ENCODE measurements around the gene TCF7.
"Not testable (repeated sequence)": the region's sequence is repeated elsewhere in the genome, so short reads cannot be mapped to it uniquely, and the experiment has no call there.

The TCF7 gene

GRCh38 chr5:134142806-134143205, 28.3 kb downstream of the TCF7 start:
- no peak for DNase-seq (ENCODE audit: low read depth in 2 of 3, low spot score in 1 of 3)

DNA sequence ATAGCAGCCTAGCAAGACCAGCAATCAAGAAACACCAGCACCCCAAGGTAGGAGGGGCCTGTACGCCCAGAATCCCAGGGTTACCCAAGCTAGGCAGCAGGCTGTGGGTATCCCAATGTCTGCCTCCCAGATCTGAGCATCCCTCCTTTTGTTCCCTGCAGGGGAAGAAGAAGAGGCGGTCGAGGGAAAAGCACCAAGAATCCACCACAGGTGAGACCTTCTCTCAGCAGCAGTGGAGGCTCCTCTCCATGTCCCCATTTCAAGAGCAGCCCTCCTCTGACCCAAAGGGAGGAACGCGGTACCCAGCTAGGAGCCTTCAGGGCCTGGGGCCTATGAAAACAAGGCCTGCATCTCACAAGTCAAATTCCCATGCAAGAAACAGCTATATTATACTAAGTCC, 28.9 kb downstream of the TCF7 start:
- no peak for DNase-seq (ENCODE audit: low read depth in 2 of 3, low spot score in 1 of 3)

DNA sequence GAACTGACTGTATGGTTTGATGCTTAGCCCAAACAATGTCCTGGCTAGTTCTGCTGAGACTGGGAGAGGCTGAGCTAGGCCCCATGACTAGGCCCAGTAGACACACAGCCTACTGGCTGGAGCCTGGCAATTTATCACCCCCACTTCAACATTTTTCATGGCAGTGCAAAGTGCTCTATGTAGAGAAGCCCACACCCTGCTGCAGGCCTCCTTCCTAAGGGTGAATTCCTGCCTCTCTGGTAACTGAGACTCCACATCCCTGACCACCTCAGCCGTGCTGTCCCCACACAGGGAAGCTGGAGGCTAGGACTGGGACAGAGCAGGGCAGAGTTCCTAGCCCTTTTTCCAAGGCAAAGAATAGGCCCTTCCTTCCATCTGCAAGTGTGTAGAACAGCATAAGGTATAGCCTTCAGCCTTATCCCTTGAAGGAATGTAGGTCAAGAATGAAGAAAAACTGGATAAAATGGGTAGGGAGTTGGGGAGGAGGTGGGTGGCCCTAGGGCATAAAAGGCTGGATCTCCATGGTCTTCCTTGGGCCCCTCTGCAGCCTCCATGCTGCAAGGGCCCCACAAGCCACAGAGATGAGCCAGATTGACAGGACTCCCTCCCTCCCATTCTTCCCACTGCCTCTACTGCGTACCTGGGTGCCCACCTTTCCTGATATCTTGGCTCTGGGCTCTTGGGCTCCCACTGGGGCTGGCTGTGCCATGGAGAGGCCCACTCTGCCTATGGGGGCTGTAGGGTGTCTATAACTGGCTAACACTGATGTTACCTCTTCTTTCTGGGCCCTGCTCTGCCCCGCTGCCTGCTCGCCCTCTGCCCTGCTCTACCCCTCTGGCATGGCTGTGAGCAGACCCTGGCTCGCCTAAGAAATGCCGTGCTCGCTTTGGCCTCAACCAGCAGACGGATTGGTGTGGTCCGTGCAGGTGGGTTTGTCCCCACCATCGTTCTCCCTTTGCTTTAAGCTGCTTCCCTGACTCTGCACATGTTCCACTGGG, 29.8 kb downstream of the TCF7 start:
- no peak for DNase-seq (ENCODE audit: low read depth in 2 of 3, low spot score in 1 of 3)

DNA sequence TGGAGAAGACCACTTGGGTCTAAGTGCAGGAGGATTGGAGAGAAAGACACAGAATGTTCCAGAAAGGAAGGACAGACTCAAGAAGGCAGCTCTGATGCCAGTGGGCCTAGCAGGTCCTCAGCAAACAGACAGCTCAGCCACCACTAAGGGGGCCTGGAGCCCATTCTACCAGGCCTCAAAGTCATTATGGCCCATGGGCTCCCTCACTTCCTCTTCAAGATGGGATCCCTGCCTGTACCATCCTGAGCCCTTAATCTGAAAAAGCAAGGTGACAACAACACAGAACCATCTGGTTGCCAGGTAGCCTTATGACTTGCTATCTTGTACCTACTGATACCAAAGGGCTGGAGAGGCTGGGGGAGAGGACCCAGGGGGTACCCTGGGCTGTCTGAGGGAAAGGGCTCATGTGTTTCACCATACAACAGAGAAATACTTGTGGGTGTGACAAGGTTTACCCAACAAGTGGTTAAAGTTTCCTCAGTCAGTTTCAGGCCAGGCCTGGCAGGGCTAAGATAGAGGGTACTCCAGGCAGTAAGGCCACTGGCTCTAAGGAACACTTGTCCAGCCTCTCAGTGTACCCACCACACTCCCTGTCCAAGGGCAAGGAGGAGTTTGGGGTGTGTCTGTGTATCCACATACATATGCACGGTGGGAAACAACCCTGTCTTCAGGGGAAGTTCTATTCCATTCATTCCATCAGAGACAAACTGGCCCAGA, 30.7 kb downstream of the TCF7 start:
- DNase-seq (ENCODE audit: low read depth in 2 of 3, low spot score in 1 of 3), result no peak

DNA sequence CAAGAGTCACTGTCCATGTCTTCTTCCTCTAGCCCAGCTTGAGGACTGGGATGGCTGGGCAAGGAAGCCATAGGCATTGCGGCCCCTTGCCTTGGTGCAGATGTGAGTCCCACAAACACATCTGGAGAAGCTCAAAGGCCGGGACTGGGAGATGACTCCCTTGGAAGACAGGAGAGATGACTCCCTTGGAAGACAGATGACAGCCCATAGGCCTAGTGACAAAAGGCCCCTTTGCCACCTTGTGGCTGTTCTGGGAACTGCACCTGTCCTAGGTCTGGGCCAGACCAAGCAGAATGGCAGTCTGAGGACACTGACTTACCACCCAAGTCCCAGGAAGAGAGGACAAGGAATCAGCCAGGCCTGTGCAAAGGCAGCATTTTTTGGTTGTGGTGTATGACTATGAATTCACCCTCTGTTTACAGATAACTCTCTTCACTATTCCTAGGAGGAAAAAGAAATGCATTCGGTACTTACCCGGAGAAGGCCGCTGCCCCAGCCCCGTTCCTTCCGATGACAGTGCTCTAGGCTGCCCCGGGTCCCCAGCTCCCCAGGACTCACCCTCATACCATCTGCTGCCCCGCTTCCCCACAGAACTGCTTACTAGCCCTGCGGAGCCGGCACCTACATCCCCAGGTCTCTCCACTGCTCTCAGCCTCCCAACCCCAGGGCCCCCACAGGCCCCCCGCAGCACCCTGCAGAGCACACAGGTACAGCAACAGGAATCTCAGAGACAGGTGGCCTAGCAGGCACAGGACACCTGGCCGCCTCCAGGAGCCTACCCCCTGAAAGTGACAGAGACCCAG, 31.5 kb downstream of the TCF7 start:
- peak; percentile 73 to 92 (median 77) for DNase-seq (ENCODE audit: low read depth in 2 of 3, low spot score in 1 of 3)

DNA sequence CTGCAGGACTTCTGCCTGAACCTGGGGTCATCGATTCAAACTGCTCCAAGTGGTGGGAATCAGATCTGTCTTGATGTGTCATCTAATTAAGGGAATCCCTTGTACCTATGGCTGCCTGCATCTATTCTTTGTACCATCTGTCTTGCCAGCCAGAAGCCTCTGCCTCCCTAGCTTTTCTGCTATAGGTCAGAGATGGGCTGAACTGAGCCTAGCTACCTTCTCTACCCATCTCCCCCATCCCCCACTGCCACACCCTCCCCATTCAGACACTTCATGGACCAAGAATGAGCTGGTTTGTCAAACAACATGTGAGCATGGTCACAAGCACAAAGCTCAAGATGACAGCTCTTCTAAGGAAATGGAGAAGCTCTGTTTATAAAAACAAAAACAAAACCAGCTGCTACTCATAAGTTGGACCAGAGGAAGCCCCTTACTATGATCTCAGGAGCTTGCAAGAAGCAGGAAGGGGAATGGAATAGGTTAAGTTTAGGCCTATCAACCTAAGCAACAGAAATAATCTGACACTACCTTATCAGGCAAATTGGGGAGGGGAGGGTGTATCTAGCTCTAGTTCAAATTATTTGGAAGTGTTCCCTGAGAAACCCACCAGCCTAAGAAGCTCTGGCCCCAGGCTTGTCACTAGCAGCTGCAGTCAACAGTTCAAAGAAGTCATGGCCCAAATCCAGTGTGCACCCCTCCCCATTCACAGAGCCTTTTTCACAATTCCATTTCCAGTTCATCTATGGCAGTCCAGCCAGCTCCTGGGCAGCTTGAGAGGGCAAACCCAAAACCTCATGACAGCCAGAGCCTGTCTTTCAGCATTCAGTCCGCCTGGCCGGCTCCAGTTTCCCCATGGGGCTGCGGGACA, 32.4 kb downstream of the TCF7 start:
- DNase-seq (ENCODE audit: low read depth in 2 of 3, low spot score in 1 of 3), result no peak

DNA sequence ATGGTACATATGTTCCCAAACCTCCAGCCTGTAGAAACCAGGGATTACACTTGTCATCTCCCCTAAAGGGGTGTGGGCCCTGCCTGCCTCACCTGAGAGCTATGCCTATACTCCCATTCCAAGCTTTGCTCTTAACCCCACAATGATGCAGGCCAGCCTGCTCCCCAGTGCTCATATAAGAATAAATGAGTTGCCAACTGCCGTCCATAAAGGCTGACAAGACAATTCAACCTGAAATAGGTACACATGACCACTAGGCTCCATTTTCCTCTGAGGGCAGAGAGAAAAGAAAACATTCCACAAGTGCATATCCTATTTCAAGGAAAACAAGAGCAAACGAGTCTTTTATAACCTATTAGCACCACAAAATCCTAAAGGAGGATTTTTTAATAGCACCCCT, 33.8 kb downstream of the TCF7 start:
- DNase-seq (ENCODE audit: low read depth in 2 of 3, low spot score in 1 of 3), result no peak

DNA sequence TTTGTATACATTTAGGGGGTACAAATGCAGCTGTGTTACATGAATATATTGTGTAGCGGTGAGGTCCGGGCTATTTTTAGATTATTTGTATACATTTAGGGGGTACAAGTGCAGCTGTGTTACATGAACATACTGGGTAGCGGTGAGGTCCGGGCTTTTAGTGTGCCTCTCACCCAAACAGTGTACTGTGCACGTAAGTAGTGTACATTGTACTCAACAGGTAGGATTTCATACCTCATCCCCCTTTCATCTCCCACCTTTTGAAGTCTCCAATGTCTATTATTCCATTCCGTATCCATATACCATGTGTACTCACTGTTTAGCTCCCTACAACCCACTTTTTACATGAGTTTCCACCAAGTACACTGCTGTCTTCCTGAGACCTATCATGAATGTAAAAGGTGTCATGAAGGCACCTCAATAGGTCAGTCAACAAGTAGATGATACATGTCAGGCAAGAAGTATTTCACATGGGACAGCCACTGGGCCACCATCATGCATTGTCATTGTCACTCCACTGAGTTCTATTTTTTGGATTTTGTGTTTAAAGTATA, 34.6 kb downstream of the TCF7 start:
- DNase-seq (ENCODE audit: low read depth in 2 of 3, low spot score in 1 of 3), result no peak

- DNase-seq (ENCODE audit: low read depth in 2 of 3, low spot score in 1 of 3), result no peak
Measured at GRCh38 chr5:134149571-134150303, 35.3 kb downstream of the TCF7 start.

GRCh38 chr5:134151723-134152122, 37.2 kb downstream of the TCF7 start:
- no peak for DNase-seq (ENCODE audit: low read depth in 2 of 3, low spot score in 1 of 3)

- not testable (repeated sequence) for DNase-seq (ENCODE audit: low read depth in 2 of 3, low spot score in 1 of 3)
Measured at GRCh38 chr5:134152173-134152832, 37.8 kb downstream of the TCF7 start.

GRCh38 chr5:134153241-134153640, 38.8 kb downstream of the TCF7 start:
- DNase-seq (ENCODE audit: low read depth in 2 of 3, low spot score in 1 of 3), result no peak

GRCh38 chr5:134153657-134154056, 39.2 kb downstream of the TCF7 start:
- no peak for DNase-seq (ENCODE audit: low read depth in 2 of 3, low spot score in 1 of 3)

GRCh38 chr5:134161513-134162395, 47.3 kb downstream of the TCF7 start:
- DNase-seq (ENCODE audit: low read depth in 2 of 3, low spot score in 1 of 3), result no peak

GRCh38 chr5:134162592-134162991, 48.1 kb downstream of the TCF7 start:
- no peak for DNase-seq (ENCODE audit: low read depth in 2 of 3, low spot score in 1 of 3)

GRCh38 chr5:134171972-134172371, 57.5 kb downstream of the TCF7 start:
- no peak for DNase-seq (ENCODE audit: low read depth in 2 of 3, low spot score in 1 of 3)

DNA sequence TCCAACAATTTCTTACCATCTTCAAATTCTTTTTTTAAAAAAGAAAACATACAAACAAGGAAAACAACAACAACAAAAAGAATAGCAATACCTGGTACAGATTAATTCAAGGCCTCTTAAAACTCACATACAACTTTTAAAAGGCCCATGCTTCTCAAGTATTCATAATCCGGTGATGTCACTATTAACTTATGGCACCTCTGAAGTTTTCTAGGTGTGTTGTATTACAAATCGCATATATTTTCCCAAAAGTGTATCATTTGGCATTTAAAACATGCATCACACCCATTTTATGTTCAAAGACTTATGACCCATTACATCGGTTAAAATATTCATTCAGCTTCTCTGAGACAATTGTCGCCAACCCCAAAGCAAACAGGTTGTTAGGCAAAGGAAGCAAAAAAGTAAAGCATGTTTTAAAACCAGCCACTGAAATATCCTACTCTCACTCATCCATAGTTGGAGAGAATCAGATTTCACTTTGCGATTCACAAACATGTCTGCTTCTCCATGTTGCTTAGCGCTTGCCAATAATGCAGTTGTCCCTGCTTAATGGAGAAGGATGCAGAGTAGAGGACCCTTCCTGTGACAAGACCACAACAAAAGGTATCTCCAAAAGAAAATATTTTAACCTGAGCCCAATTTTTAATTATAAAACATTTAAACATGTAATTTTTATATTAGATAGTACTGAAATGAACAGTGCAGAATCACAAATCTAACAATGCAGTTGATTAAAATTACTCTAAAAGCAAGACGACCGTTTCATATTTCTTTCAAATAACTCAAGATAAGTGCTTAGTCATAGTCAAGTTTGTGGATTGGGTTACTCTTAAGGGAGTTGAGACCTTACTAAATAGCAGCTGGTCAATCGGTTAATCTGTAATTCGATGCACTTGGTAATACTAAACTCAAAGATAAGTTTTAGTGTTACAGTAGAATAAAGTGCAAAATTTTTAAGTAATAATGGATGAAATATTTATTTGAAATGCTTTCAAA, 60.7 kb downstream of the TCF7 start:
- no peak for DNase-seq (ENCODE audit: low read depth in 2 of 3, low spot score in 1 of 3)

Data from stimulated activated CD4-positive, alpha-beta T cell treated with anti-CD3 and anti-CD28 coated beads, Interleukin-12 subunit alpha, Interleukin-12 subunit beta, amount 100 ng/mL, for 48 hours (primary cell).